Measurements from ENCODE around the gene DTWD1. TPM values are rescaled to one million over a fixed set of nuclear protein-coding genes. Genes with fewer than 3 reads are reported as not detected.

The DTWD1 gene
- total and polyA plus RNA-seq, 9 of the 15 experiments (the other 6 are each of a cell fraction or from before 2014, with no cell fraction given) = 23.1 to 76.4 (median 36.5) TPM

- TF ChIP-seq MLX (CRISPR knock-in tag; conservative IDR thresholded peaks at IDR 0.05) (0 out of 4 replicates have a peak, but pooled peaks have one; percentile 54 to 80), RBM15 (IDR thresholded peaks at IDR 0.05; ENCODE audit: insufficient read depth, low read length) (no peak), MGA (IDR thresholded peaks at IDR 0.05) (peak; percentile 91), ATF3 (IDR thresholded peaks at IDR 0.05) (no peak), ATF3 (CRISPR knock-in tag; conservative IDR thresholded peaks at IDR 0.05) (0 out of 2 replicates have a peak, but pooled peaks have one; percentile 42), BRD4 (IDR thresholded peaks at IDR 0.05) (no peak; the same call in 1 of the 2 replicates), PRPF4 (IDR thresholded peaks at IDR 0.05; ENCODE audit: insufficient read depth, low read depth, low read length, poor library complexity, severe bottlenecking) (peak; percentile 56), PHTF2 (CRISPR knock-in tag; IDR thresholded peaks at IDR 0.05) (no peak), TAL1 (IDR thresholded peaks at IDR 0.05) (no peak), CC2D1A (IDR thresholded peaks at IDR 0.05) (no peak; the same call in 1 of the 2 replicates), THRB (CRISPR knock-in tag; conservative IDR thresholded peaks at IDR 0.05) (no peak), CREM (IDR thresholded peaks at IDR 0.05; ENCODE audit: low read depth) (peak; percentile 84)
These were observed at the start of gene DTWD1, which contains the start of gene FAM227B (continued) for GRCh38 chr15:49620658-49621368.
